Stomach smooth muscle (tissue), 2 donors: ENCODE measurements around the gene TMEM107.
A peak's percentile ranks its signal among the peaks of the same experiment; 100 is the strongest.

Experiments used
- H3K27ac ChIP-seq: one replicate; pipeline ENCODE4 v1.7.0; 2013; ENCODE audit warnings: mild to moderate bottlenecking, low read length, inconsistent platforms
- H3K27me3 ChIP-seq, 2 donors: one replicate each; pipeline ENCODE4 v1.7.0; 2013; ENCODE audit warnings: low read length in 2 of 2; ENCODE audit not compliant: insufficient read depth in 2 of 2, control insufficient read depth in 1 of 2
- H3K36me3 ChIP-seq, 2 donors: one replicate each; pipeline ENCODE4 v1.7.0; 2013; ENCODE audit warnings: low read length in 2 of 2; ENCODE audit not compliant: control insufficient read depth in 2 of 2, insufficient read depth in 2 of 2
- H3K4me1 ChIP-seq: one replicate; pipeline ENCODE4 v1.7.0; 2013; ENCODE audit warnings: low read length; ENCODE audit not compliant: control insufficient read depth, insufficient read depth
- H3K4me3 ChIP-seq, 2 donors: one replicate each; pipeline ENCODE4 v1.7.0; 2013; ENCODE audit warnings: low read length in 2 of 2
- H3K9ac ChIP-seq, 2 donors: one replicate each; pipeline ENCODE4 v1.7.0; 2013; ENCODE audit warnings: low read length in 2 of 2, mild to moderate bottlenecking in 1 of 2
- H3K9me3 ChIP-seq, 2 donors: one replicate each; pipeline ENCODE4 v1.7.0; 2013; ENCODE audit warnings: low read length in 2 of 2; ENCODE audit not compliant: control insufficient read depth in 2 of 2
- donor health status: healthy.
- donor health status: Pancreatic carcinoma.

TMEM107 gene

GRCh38 chr17:8212312-8213180, 36.4 kb upstream of the TMEM107 start:
- Histone ChIP-seq H3K36me3 (no peaks in the 10 kb centered on the region), H3K4me1 (peaks cover 13% of the 10 kb centered on the region), H3K9me3 (no peaks in the 10 kb centered on the region), H3K27ac (no peak overlapping the region), H3K4me3 (no peak overlapping the region), H3K9ac (no peak overlapping the region), H3K27me3 (no peaks in the 10 kb centered on the region)

- Histone ChIP-seq H3K36me3 (no peaks in the 10 kb centered on the region), H3K27me3 (no peaks in the 10 kb centered on the region), H3K4me1 (peaks cover 13% of the 10 kb centered on the region), H3K4me3 (peak overlapping the region; percentile 72 to 77), H3K9ac (peak overlapping the region; percentile 56 to 75), H3K9me3 (no peaks in the 10 kb centered on the region), H3K27ac (peak overlapping the region; percentile 53)
These were observed 34.7 kb upstream of the TMEM107 start for GRCh38 chr17:8210761-8211458.

- H3K36me3 ChIP-seq: no peaks in the 10 kb centered on the region
- peaks cover 13% of the 10 kb centered on the region for H3K4me1 ChIP-seq
- H3K27ac ChIP-seq: peak within 1 kb of the TSS; percentile 53
- peak within 1 kb of the TSS; percentile 72 to 77 for H3K4me3 ChIP-seq
- H3K9ac ChIP-seq: peak within 1 kb of the TSS; percentile 56 to 75
- no peaks in the 10 kb centered on the region for H3K9me3 ChIP-seq
- no peaks in the 10 kb centered on the region for H3K27me3 ChIP-seq
These were observed 34.0 kb upstream of the TMEM107 start, which contains the start of gene AURKB for GRCh38 chr17:8209907-8210760. TSS of gene AURKB (minus strand) at chr17:8210575. CDS start at chr17:8210224, 351 bp downstream.

DNA sequence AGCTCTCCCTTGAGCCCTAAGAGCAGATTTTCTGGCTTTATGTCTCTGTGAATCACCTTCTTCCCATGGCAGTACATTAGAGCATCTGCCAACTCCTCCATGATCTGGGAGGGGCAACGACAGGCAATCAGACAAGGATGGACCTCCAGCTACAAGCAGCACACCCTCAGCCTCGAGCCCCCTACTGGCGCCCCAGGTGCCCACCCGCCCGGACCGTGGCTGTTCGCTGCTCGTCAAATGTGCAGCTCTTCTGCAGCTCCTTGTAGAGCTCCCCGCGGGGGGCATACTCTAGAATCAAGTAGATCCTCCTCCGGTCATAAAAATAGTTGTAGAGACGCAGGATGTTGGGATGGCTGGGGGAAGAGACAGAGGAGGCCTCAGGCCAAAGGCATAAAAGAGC, 30.4 kb upstream of the TMEM107 start:
- Histone ChIP-seq H3K27ac (no peak overlapping the region), H3K27me3 (no peaks in the 10 kb centered on the region), H3K4me3 (no peak overlapping the region), H3K9me3 (no peaks in the 10 kb centered on the region), H3K4me1 (peaks cover 13% of the 10 kb centered on the region), H3K36me3 (no peaks in the 10 kb centered on the region), H3K9ac (no peak overlapping the region)

- no peak overlapping the region for H3K9ac ChIP-seq
- H3K9me3 ChIP-seq: no peaks in the 10 kb centered on the region
- H3K27me3 ChIP-seq: no peaks in the 10 kb centered on the region
- no peaks in the 10 kb centered on the region for H3K36me3 ChIP-seq
- no peak overlapping the region for H3K4me3 ChIP-seq
- H3K4me1 ChIP-seq: peaks cover 3% of the 10 kb centered on the region
- H3K27ac ChIP-seq: no peak overlapping the region
These were observed 28.8 kb upstream of the TMEM107 start for GRCh38 chr17:8204761-8205555.

GRCh38 chr17:8192070-8192815, 16.1 kb upstream of the TMEM107 start:
- H3K36me3 ChIP-seq: no peaks in the 10 kb centered on the region
- peak overlapping the region; percentile 83 for H3K27ac ChIP-seq
- no peaks in the 10 kb centered on the region for H3K9me3 ChIP-seq
- peak overlapping the region; percentile 47 to 64 for H3K4me3 ChIP-seq
- H3K27me3 ChIP-seq: no peaks in the 10 kb centered on the region
- peak overlapping the region; percentile 43 to 60 for H3K9ac ChIP-seq
- peaks cover 44% of the 10 kb centered on the region for H3K4me1 ChIP-seq

DNA sequence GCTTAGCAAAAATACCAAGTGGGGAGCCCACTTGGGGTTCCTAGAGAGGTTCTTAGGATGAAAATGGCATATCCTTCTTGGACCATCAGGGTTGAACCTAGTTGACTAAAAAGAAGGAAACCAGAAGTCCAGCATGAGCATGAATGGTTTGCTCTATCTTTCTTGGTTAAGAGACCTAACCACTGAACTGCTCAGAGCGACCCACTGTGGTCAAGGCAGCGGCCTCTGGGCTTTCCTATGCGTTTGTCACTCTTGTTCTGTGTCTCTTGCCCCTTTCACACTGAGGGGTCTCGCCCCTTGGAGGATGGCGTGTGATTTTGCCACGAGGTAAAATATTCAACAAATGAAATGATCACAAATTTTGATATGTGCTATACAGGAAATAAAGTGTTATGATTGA, 14.3 kb upstream of the TMEM107 start:
- peaks cover 56% of the 10 kb centered on the region for H3K4me1 ChIP-seq
- H3K36me3 ChIP-seq: no peaks in the 10 kb centered on the region
- peak overlapping the region; percentile 87 for H3K27ac ChIP-seq
- no peaks in the 10 kb centered on the region for H3K27me3 ChIP-seq
- H3K4me3 ChIP-seq: peak overlapping the region; percentile 42 to 61
- H3K9me3 ChIP-seq: no peaks in the 10 kb centered on the region
- H3K9ac ChIP-seq: no peak overlapping the region

DNA sequence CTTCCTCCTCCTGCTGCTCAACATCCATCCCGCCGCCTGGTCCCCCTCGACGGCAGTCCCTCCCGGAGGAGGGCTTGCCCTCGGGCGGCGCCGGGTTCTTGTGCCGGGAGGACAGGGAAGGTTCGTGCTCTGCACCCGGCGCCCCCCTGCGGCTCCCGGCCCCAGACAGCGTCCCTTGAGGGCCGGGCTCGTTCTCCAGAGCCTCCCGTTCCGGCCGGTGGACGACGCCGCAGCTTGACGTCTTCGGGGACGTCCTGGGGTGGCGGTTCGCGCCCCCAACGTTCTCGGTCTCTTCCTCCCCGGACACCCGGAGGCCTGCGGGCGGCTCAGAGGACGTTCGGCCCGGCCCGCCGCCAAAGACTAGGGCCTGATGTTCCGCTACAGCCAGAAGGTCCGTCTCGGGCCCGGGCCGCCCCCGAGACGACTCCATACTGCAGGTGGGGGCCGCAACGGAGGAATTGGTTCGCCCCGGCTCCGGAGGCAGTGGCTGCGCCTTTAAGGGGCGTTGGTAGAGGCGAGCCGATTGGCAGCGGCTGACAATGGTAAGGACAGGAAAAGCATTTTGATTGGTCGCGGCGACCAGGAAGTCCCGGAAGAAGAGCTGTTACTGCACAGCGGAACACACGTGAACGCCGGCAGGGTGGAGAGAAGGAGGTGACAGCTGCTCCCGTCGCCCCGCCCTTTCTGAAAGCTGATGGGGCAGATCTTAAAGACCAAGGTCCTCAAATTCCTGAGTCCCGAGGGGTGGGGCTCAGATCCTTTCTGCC, 13.7 kb upstream of the TMEM107 start, which contains the start of gene BORCS6:
BORCS6 (minus strand) TSS at position 470 of the 767 bp plus-strand sequence; CDS start at position 430, 40 bp downstream.
- peaks cover 56% of the 10 kb centered on the region for H3K4me1 ChIP-seq
- peak within 1 kb of the TSS; percentile 87 for H3K27ac ChIP-seq

More for the DNA sequence above, 13.7 kb upstream of the TMEM107 start, which contains the start of gene BORCS6:
- Histone ChIP-seq H3K9me3 (no peaks in the 10 kb centered on the region), H3K27me3 (no peaks in the 10 kb centered on the region), H3K9ac (peak within 1 kb of the TSS; percentile 69 to 78), H3K4me3 (peak within 1 kb of the TSS; percentile 64 to 97), H3K36me3 (no peaks in the 10 kb centered on the region)
